Stimulated activated CD4-positive, alpha-beta T cell treated with anti-CD3 and anti-CD28 coated beads, Interleukin-4, amount 100 ng/mL, for 4 hours (primary cell): Measurements from ENCODE around the gene NOS2.

Experiments
- DNase-seq, 2 experiments: peaks; one replicate each; pipeline ENCODE4 v3.0.0-alpha.2; 2020

Gene NOS2

DNA sequence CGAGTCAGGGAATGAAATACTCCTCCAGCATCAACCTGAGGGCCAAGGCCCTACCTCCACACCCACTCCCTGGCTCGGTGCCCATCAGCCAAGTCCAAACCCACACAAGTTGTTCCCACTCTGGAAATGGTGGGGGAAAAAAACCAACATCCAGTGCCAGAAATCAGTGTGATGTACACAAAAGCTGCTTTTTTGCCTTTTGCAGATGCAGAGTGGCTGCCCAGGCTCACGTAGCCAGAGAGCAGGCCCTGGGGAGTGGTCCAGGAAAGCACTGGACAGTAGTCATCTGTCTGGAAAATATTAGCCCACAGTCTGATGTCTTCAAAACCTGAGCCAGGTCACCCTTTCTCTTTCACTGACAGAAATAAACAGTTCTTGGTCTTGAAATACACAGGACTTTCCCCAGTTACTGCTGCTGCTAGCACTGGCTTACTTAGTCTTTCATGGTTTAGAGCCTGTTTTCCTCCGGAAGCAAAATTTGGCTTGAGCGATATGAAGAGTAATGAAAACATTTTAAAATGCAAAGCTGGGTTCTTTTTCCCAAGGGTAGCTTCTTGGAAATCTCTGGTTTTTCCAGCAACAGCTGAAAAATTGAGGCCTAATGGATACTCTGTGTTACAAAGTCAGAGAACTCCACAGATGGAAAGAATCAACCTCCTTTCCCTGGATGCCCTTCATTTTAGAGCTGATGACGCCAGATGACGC lies 18.2 kb upstream of the NOS2 start:
- DNase-seq = no peak

DNA sequence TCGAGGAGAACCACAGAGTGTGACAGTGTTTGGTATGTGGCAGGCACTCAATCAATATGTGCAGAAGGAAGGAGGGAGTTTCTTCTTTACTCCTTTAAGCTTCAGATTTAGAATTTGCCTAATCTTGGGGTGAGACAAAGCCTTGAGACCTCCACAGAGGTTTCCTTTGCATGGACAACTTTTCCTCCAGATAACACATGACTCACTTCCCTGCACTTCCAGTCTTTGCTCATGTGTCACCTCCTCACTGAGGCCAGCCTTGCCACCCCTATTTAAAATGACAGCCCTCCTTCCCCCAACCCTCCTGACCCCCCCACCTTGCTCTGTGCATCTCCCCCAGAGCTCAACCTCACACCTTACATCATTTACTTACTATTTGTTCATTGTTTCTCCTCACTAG lies 17.4 kb upstream of the NOS2 start:
- no peak for DNase-seq

DNA sequence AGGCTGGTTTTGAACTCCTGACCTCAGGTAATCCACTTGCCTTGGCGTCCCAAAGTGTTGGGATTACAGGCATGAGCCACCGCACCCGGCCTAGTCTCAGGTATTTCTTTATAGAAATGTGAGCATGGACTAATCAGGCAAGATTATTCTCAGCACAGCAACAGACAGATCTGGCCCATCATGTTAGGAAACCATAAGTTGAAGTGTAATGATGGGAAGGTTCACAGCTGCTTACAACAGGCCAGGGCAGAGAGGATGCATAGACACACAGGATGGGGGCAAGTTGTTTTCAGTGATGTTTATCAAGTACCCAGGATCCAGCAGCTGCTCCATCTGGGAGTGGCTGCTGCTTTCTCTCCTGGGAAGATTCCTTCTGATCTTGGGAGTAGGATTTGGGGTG lies 16.6 kb upstream of the NOS2 start:
- DNase-seq = no peak

DNA sequence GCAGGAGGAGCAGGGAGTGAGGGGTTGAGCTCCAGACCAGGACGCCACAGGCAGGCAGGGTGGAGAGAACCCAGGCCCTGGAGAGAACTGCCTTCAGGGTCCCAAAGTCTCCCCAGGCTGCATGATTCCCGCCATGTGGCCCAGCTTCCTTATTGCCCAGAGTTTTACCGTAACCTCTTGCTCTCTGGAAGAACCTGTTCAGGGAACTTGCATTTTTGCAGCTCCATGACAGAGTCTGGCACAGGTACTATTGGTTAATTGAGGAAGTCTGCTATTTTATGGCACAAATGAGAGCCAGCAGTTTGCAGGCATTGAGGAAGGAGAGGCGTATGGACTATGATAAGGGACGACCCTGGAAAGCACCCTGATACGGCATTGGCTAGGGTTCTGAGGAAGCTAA lies 11.6 kb upstream of the NOS2 start:
- no peak for DNase-seq

DNA sequence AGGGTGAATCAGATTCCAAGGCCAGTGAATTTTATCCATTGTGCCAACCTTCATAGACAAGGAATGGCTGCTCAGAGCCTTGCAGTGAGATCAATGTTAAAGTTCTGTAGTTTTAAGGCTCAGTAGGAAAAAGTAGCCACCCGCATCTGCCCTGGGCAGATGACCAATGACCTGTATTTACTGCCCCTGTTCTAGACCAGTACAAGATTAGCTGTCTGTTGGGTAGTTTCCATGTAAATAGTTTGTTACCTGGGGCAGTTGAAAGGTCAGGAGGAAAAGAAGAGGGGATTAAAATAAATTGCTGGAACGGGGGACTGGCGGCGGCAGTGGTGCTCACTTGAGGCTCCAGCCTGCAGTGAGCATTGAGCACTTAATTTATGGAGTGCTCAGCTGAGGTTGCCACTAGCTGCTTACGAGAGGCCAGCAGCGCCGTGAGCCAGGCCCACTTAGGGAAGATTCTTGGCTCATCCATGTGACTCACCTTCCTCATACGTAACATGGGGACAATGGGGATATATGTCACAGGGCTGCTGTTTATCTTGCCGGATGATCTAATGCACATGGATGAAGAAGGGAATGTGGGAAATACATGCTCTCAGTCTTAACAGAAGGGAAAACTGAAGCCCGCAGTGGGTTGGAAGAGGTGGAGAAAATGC lies 10.7 kb upstream of the NOS2 start:
- no peak for DNase-seq

DNA sequence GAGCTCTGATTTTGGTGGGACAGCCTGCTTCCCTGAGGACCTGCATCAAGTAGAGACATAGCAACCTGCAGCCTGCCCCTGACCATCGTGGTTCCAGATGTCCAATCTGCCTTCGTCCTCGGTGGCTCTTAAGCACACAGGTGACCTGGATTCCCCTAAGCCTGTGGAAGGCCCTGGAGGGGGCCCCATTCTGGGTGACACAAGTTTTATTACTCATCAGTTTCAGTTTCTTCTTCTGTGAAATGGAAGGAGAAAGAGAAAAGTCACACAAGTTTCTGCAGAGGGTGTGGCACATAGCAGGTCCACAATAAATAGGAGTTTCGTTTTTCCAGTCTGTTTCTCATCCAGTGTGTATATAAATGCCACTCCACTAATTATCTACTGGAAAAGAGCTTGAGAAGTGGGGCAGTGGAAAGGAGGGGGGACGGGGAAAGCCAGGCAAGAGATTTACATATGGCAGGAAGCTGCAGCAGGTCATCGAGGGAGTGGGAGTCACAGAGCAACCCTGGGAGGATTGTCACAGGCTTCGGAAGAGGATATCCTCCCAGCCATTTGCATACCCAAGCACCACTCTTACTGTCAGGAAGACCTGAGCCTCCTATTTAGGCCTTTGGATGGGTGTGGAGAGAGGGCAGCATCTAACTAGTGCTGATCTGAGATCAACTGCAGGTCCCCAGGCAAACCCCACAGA lies 10.0 kb upstream of the NOS2 start:
- DNase-seq = peak in 1 of 2 experiments; percentile 35

DNA sequence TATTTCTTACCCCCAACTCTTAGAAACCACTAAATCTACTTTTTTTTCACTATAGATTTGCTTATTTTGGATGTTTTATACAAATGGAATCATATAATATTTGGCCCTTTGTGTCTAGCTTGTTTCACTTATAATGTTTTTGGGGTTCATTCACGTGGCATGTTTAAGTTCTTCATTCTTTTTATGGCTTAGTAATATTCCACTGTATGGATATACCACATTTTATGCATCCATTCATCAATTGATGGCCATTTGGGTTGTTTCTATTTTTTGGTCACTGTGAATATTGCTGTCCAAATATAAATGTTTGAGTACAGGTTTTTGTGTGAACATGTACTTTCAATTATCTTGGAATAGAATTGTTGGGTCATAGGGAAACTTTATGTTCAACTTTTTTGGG lies 9.2 kb upstream of the NOS2 start:
- DNase-seq = no peak

DNA sequence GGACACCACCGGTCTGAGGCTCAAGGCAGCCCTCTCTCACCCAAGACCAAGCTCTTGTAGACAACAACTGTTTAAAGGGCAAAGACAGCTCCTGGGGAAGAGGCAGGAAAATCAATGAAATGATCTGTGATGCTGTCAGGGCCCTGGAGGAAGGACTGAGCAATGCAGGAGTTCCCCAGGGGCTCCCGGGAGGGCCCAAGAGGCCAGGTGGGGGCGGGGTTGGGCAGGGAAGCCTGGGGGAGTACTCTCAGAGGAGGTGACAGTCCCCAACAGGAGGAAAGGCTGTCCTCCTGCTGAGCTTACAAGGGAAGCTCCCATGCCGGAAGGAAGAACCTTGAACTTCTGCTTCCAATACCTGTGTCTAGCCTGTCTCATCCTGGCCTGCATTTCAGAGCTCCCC lies 8.3 kb upstream of the NOS2 start:
- peak in 1 of 2 experiments; percentile 20 for DNase-seq

DNA sequence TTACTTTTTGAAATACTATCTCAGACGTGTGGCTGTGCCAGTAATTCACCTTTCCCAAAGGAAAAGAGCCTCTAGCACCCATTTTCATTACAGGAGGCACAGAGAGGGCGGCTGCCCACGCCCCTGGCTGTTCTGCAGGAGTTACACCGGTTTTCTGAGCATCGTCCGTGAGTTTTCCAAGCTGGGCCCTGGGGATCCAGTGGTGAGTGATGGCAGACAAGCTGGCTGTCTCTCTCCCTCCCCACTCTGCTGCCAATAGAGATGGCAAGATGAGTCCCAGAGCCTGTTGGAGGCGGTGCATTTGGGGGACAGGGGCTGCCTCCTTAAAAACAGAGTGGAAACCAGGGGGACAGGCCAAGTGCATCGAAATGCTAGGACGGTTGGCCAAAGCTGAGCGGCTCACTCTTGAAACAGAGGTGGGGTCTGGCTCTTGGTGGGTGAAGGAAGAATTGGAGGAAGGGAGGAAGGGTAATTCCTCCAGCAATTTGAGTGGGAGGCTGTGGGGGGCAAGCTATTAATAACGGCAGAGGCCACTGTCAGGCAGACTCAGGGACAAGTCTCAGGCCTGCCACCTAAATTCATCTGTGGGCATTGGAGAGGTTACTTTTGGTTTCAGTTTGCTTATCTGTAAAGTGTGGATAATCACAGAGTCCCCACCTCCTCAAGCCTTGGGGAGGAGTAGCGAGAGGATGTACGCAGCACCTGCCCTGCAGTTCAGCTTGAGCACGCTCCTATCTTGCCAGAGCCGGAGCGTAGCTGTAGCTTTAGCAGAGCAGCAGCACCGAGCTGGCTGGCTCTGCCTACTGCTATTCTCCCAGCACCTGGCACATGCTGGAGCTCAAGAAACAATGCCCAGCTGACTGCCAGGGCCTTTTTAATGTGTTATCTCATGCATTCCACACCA lies 7.5 kb upstream of the NOS2 start:
- DNase-seq = peak; percentile 22 to 68

DNA sequence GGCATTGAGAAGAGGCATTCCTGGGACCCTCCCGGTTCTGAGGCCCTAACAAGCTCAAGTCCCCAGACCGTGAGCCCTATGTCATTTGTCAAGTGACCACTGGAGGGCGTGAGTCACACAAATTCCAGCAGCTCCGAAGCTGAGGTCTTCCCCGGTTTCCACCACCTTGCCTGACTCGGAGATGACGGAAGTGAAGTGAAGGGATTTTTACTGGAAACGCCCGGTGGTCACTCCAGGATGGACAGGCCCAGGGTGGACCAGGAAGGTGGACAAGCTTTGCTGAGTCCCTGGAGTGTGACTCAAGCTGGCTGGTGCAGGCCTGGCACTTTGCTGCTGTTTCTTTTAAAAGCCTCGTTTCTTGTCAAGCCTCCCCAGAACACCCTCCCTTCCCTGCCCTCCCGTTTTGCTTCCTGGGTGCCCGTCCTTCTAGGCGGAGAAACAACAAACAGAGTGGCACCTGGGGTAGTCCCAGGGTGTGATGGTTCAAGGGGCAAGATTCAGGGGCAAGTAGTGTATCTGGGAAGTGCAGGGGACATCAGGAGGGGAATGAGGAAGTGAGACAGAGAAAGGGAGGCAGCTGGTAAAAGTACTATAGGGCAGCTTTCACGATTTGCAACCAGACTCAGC lies 5.3 kb upstream of the NOS2 start:
- DNase-seq = peak; percentile 66 to 75

DNA sequence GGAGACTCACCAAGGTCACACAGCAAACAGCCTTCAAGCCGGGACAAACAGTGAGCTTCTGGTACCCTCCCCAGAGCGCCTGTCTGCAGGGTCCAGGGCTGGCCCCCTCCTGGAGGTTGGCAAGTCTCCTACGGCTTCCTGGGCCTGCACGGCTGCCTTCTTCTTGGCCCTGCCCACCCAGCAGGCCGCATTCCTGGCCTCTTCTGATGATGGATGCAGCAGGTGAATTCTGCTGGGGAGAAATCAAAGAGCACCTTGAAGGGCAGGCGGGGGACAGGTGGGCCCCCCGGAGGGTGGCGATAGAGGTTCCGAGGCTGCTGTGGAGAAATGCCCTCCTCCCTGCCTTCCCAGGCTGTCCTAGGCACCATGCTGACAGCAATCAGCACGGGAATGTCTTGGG lies 3.8 kb upstream of the NOS2 start:
- no peak for DNase-seq

DNA sequence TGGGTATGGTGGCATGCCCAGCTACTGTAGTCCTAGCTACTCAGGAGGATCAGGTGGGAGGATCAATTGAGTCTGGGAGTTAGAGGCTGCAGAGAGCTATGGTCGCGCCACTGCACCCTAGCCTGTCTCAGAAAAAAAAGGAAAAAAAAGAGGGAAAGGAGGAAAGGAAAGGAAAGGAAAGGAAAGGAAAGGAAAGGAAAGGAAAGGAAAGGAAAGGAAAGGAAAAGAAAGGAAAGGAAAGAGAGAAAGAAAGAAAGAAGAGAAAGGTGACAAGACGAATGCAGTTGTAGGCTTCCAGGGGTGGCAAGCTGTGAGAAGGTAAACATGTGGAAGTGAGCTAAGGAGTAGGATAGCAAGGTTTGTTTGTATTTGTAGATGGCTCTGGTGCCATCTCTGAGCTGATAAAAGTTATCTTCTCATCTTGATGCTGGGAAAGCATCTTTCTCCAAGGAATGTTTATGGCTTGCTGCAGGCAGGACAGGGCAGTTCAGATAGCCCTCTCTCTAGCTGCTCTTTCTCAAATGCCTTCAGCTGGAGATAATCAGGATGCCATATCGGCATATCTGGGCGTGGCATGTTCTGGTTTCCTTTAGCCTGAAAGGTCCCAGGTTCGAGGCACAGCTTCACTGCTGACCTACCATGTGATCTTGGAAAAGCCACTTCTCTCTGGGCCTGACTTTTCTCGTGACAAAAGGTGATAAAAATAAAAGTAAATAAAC lies 2.8 kb upstream of the NOS2 start:
- no peak for DNase-seq

DNA sequence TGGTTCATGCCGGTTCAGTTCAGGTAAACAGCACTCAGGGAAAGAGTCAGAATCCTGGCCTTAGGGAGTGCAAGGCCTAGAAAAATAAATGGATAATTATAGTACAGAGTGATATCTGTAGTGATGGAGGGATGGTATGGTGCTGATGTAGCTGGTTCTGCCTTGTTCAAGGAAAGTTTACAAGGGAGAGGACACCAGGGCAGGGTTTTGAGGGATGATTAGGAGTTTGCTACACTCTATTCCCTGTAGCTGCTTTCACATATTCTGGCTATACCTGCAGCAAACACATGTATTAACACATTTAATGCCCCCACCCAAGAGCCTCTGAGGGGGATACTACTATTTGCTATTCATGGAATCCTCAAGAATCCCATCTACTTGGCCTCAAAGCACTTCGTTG lies 1.7 kb upstream of the NOS2 start:
- DNase-seq = no peak

DNA sequence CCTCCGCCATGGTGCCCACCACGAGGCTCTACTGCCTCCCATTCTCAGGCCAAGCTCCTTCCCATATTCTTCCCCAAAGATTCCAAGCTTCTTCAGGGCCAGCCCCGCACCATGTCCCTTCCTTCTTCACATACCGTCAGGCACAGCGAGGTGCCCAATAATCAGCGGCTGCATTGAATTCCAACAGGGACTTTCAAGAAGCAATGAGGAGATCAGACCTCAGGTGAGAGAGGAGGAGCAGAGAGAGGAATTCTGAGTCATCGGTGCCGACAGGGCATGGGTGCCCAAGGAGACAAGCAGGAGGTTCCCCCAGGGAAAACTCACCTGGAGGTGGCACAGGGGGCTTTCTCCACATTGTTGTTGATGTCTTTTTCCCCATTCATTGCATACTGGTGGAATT lies 2.0 kb downstream of the NOS2 start:
- DNase-seq = no peak

DNA sequence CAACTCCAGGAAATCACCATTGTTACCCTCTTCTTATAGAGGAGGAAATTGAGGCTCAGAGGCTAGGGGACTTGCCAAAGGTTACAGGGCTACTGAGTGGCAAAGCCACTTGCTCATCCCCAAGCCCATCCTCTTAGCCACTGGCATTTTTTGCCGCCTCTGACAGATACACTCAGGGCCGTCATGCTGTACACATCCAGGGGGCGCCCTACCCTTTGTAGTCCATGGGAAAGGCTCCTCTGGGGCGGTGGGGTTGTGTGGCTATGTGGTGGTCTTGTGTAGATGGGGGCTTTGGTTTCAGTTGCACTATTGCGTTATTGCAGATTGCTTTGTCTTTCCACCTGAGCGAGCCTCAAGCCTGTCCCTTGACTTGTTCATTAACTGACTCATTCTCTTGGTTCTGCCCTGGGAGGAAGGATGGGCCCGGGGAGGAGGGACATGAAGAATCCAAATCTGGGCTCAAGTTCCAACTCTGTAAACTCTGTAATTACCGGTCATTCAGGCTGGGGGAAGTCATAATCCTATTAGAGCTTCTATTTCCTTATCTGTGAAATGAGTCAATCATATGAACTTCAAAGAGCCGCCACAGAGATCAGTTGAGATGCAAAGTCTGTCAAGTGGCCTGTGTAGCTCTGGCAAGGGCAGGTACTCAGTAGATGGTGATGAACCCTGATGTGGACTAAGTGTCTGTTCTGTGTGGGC lies 2.8 kb downstream of the NOS2 start:
- DNase-seq = no peak

DNA sequence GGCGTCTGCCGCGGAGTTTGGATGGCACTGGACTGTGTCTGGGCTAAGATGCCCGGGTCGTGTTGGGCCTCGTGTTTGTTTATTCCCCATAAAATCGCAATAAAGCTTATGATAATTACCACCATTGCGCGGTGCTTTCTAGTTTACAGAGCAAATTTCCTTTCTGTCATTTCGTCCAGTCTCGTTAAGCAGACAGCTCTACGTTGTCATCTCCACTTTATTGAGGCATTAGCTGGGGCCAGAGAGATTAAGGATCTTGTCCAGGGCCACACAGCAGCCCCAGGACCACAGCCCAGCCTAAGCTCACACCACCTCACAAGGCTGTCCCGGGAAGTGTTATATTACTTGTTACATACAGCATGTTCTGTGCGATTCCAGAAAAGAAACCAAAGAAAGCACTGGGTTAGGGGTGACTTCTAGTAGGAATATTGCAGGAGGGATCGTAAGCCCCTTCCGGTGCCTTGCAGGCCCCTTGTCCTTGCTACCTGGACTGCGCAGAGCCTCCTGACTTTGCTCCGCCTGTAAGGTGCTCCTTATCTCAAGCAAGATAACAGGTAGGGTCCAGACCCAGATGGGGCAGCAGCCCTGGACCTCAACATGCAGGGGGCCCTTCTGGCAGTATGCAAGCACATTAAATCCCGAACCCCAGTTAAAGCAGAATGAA lies 6.3 kb downstream of the NOS2 start:
- DNase-seq = no peak

DNA sequence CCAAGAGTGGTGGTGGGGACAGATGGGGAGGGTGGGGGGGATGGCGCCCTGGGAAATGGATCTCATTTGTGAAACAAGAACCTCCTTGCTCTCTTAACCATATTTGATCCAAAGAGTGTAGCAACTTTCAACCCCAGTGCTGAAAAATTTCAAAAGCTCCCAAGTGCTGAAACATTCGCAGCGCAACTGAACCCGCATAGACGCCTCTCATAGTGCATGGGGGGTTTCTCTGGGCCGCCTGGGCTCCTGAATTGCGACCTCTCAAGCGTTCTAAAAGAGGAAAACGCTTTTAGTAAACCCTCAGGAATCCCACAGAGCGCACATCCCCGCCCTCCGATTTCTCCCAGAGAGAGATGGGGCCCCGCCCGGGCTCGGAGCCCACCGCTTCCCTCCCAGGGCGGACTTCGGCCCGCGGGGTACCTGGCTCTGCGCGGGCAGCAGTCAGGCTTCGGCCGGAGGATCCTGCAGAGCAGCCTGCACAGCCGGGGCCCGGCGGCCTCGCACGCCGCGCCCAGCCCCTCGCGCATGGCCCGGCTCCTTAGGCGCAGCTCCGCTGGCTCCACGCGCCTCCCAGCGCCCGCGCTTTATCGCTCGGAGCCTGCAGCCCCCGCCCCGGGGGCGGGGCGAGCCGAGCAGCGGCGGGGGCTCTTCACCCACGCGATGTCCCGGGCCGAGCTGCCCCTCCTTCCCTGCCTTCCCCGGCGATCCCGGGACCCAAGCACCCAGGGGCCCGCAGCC lies 7.0 kb downstream of the NOS2 start:
- peak; percentile 13 to 30 for DNase-seq

DNA sequence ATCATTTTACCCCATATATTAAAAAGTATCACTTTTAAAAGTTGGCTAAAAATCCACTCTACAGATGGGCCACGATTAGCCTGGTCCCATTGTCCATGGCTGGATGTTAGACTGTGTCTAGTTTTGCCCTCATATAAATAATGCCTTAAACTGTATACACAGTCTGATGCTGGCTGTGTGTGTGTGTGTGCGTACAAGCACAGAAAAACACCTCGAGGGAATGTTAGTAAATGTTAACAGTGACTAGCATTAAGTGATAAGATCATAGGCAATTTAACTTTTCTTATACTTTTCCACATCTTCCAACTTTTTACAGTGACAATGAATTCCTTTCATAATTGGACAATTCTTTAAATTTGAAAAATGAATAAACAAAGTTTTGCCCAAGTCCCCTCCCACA lies 8.2 kb downstream of the NOS2 start:
- no peak for DNase-seq

DNA sequence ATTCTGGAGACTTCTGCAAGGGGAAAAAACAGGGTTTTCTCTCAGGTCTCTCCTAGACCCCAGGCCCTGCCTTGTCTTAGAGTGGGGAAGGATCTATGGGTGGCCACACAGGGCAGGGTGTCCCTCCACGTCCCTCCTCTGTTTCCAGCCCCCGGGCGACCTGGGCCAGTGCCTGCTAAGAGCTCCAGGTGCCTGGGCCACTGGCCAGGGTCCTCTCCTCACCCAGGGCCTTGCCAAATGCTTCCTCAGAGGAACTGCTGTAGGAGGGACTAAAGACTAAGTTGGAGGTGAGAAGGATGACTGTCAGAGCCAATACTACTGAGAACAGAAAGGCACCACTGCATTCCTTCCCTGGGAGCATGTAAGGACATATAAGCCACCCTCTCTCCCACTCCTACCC lies 11.4 kb downstream of the NOS2 start:
- DNase-seq = no peak
